K562 (cell line): ENCODE results near the gene AUNIP. TPM values are rescaled to one million over a fixed set of nuclear protein-coding genes. Genes with fewer than 3 reads are reported as not detected.

ENCODE experiments used
- ARNT ChIP-seq, 2 experiments: fragments of 450-650 bp; IDR thresholded peaks; 2 replicates each; pipeline ENCODE4 v1.6.1; 2016; ENCODE audit warnings: mild to moderate bottlenecking in 1 of 2
- CHD7 ChIP-seq: fragments of 200-600 bp; sonication (generic); IDR thresholded peaks from one replicate; pipeline ENCODE4 v1.6.1; 2012; ENCODE audit warnings: mild to moderate bottlenecking, low read depth, low read length, inconsistent platforms
- EHMT2 ChIP-seq: fragments of 450-650 bp; IDR thresholded peaks from 2 replicates; pipeline ENCODE4 v1.6.1; 2018; ENCODE audit warnings: antibody characterized with exemption
- ETV5 ChIP-seq: sonication (generic); formaldehyde crosslinking; IDR thresholded peaks from 2 replicates; pipeline ENCODE4 v1.4.0; 2020; ENCODE audit warnings: low read depth, mild to moderate bottlenecking, missing genetic modification reagents
- GABPB2 ChIP-seq: fragments of 250-450 bp; sonication (Bioruptor Pico); conservative IDR thresholded peaks from 2 replicates; pipeline ENCODE4 v1.5.1; 2021; ENCODE audit warnings: mild to moderate bottlenecking
- HDAC2 ChIP-seq: fragments of 450-650 bp; IDR thresholded peaks from 2 replicates; pipeline ENCODE4 v1.6.1; 2016; ENCODE audit warnings: mild to moderate bottlenecking
- HDAC3 ChIP-seq: fragments of 450-650 bp; IDR thresholded peaks from 2 replicates; pipeline ENCODE4 v1.6.1; 2018; ENCODE audit warnings: borderline replicate concordance, mild to moderate bottlenecking, moderate library complexity; ENCODE audit not compliant: partially characterized antibody
- HNRNPL ChIP-seq: fragments of 200-400 bp; formaldehyde crosslinking; IDR thresholded peaks from 2 replicates; pipeline ENCODE4 v1.6.1; 2017; ENCODE audit warnings: low read depth, mild to moderate bottlenecking, low read length
- IRF9 ChIP-seq: fragments of 450-650 bp; IDR thresholded peaks from 2 replicates; pipeline ENCODE4 v1.6.1; 2016; ENCODE audit warnings: missing biosample characterization, missing genetic modification characterization
- MCM3 ChIP-seq: fragments of 450-650 bp; IDR thresholded peaks from 2 replicates; pipeline ENCODE4 v1.6.1; 2016
- NFYB ChIP-seq: IDR thresholded peaks from 2 replicates; pipeline ENCODE4 v1.6.1; 2011; ENCODE audit warnings: mild to moderate bottlenecking, moderate library complexity; ENCODE audit not compliant: insufficient read length; ENCODE audit errors: extremely low read depth
- SAP30 ChIP-seq: fragments of 200-600 bp; sonication (generic); IDR thresholded peaks from 2 replicates; pipeline ENCODE4 v1.6.1; 2012; ENCODE audit warnings: borderline replicate concordance, low read depth, mild to moderate bottlenecking, moderate library complexity, low read length, control low read depth, inconsistent platforms; ENCODE audit not compliant: insufficient read depth, poor library complexity, severe bottlenecking
- STAT5B ChIP-seq: fragments of 250-450 bp; sonication (Bioruptor Pico); IDR thresholded peaks from 2 replicates; pipeline ENCODE4 v1.8.0; 2021; ENCODE audit warnings: mild to moderate bottlenecking, inconsistent platforms
- SUPT5H ChIP-seq: fragments of 450-650 bp; IDR thresholded peaks from 2 replicates; pipeline ENCODE4 v1.6.1; 2016
- TCF3 ChIP-seq: sonication (generic); formaldehyde crosslinking; IDR thresholded peaks from 2 replicates; pipeline ENCODE4 v1.4.0; 2020; ENCODE audit warnings: mild to moderate bottlenecking, missing genetic modification reagents
- ZNF134 ChIP-seq: fragments of 250-450 bp; sonication (Bioruptor Pico); conservative IDR thresholded peaks from 2 replicates; pipeline ENCODE4 v1.4.0; 2020
- polyA plus RNA-seq, 8 experiments: library from polyadenylated mRNA; depleted of rRNA in 4 of 8; stranded (reverse) in 5 of 8; unstranded in 3 of 8; fragments of >200 nt; fragmentation: Nextera tagmentation in 2 of 8; fragmentation: Illumina TruSeq in 1 of 8; extraction: Ambion mirVana in 2 of 8; extraction: Trizol in 1 of 8; gene quantifications; 2 replicates each; pipeline versions ENCODE4 v1.2.1 to v1.2.3, GENCODE V29; 2011 to 2014; ENCODE audit warnings: inconsistent platforms in 1 of 8, missing spikeins in 1 of 8
- total RNA-seq, 7 experiments: library from RNA; depleted of rRNA in 6 of 7; stranded (reverse); fragments of >200 nt in 6 of 7; fragmentation: Illumina TruSeq in 2 of 7; extraction: Trizol in 2 of 7; gene quantifications; 2 replicates each; pipeline versions ENCODE4 v1.2.1 to v1.2.3, GENCODE V29; 2011 to 2021; ENCODE audit warnings: low replicate concordance in 1 of 7

The AUNIP gene
- total and polyA plus RNA-seq, 9 of the 15 experiments (the other 6 are each of a cell fraction or from before 2014, with no cell fraction given): 12.1 to 53.8 (median 47.1) TPM

- TF ChIP-seq ZNF134 (CRISPR knock-in tag) (no peak), CHD7 (no peak), IRF9 (tag) (no peak), GABPB2 (CRISPR knock-in tag) (no peak), ETV5 (CRISPR knock-in tag) (no peak; the same call in 1 of the 2 replicates), ARNT (IDR thresholded peaks at IDR 0.05) (peak; percentile 53 to 59; a peak in 2 of 4 replicates), TCF3 (peak; percentile 42; the same call in 1 of the 2 replicates), EHMT2 (peak; percentile 70), NFYB (no peak), HDAC2 (no peak; the same call in none of the 2 replicates), STAT5B (CRISPR knock-in tag) (no peak), HDAC3 (no peak), SUPT5H (peak; percentile 97), MCM3 (no peak), HNRNPL (no peak), SAP30 (peak; percentile 100)
Measured at GRCh38 chr1:25858906-25859789, at the start of gene AUNIP (continued).
